Astrocyte (in vitro differentiated cells and primary cell): ENCODE measurements around the gene SLC24A5.

ENCODE experiments used
- CTCF ChIP-seq: IDR thresholded peaks from 2 replicates; pipeline ENCODE4 v1.5.1; 2011; ENCODE audit warnings: low read depth, mild to moderate bottlenecking, inconsistent platforms, low read length, moderate library complexity; ENCODE audit not compliant: insufficient read depth
- EZH2 ChIP-seq: IDR thresholded peaks from 2 replicates; pipeline ENCODE4 v1.6.1; 2012; ENCODE audit warnings: mild to moderate bottlenecking, low read length, inconsistent platforms; ENCODE audit not compliant: insufficient read depth

GRCh38 chr15:48144889-48145288 is 24.1 kb downstream of the SLC24A5 start:
- TF ChIP-seq CTCF = no peak
- no peak for TF ChIP-seq EZH2
